ENCODE results near the gene MAPK1.
"Not testable (repeated sequence)": the region's sequence is repeated elsewhere in the genome, so short reads cannot be mapped to it uniquely, and the experiment has no call there.

MAPK1 gene

DNA sequence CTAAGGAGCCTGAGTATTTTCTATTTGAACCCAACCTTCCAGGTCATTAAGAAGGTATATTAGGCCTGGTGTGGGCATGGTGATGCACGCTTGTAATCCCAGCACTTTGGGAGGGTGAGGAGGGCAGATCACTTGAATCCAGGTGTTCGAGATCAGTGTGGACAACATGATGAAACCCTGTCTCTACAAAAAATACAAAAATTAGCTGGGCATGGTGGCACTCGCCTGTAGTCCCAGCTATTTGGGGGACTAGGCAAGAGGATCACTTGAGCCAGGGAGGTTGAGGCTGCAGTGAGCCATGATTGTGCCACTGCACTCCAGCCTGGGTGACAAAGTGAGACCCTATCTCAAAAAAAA lies 50.0 kb downstream of the MAPK1 start:
- DNase-seq: not testable (repeated sequence)

DNA sequence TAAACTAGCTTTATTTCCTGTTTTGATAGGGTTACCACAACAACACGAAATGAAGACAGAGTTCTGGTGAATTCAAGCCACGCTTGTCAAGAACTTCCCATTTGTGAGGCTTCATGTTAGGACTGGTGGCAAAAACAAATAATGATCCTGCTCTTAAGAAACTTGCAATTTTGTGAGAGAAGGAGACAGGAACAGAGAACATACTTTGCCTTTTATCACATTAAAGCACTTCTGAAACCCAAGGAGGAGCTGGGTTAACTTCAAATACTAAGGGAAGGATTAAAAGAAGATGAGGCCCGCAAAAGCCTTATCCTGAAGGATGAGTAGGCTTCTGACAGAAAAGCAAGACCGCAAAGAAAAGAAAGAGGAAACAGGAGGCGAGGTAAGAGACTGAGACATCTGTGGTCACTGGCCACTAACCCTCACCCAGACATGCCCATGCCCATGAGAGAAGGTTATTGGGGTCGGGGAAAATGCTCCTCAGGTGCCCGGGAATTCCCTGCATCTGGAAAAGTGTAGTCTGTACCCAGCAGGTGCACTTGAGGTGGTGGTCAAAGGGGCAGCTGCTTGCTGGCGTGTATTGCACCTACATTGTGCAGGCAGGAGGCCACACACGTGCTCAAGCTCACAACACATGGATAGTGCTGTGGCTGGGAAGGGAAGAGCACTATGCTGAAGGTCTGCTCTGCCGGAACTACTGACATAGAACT lies 50.5 kb downstream of the MAPK1 start:
- DNase-seq: peak; percentile 14

DNA sequence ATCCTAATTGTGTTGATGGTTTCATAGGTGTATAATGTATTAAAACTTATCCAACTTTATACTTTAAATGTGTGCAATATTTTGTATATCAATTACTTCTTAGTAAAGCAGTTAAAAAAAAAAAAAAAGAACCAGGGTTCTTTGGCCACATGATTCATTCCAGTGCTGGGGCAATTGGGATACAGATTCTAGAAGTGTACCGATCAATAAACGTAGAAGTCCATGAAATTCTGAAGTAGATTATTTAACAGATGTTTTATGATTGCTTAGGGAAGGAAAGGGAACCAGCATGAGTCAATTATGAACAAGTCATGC lies 51.0 kb downstream of the MAPK1 start:
- DNase-seq: no peak

DNA sequence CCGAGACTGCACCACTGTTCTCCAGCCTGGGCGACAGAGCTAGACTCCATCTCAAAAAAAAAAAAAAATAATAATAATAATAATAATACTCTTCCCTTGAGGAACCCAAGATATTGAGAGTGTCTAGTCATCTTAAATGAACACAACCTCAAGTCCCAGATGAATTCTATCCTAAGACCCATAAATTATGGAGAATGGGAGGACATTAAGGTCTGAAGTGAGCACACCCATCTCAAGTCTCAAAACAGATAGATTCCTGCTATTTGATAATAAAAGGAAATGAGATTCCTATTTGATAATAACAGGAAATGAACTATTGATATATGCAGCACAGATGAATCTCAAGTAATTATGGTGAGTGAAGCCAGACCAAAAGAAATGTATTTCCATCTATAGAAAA lies 51.5 kb downstream of the MAPK1 start:
- no peak for DNase-seq

DNA sequence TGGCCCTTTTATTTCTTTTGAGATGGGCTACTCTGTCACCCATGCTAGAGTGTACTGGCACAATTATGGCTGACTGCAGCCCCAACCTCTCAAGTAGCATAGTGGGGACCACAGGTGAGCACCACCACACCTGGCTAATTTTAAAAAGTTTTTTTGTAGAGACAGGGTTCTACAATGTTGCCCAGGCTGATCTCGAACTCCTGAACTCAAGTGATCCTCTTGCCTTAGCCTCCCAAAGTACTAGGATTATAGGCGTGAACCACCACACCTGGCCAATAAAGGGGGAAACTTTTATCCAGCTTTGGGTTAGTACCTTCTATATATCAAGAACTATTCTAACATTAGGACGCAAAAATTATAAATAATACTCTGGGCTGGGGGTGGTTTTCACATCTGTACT lies 52.1 kb downstream of the MAPK1 start:
- no peak for DNase-seq

DNA sequence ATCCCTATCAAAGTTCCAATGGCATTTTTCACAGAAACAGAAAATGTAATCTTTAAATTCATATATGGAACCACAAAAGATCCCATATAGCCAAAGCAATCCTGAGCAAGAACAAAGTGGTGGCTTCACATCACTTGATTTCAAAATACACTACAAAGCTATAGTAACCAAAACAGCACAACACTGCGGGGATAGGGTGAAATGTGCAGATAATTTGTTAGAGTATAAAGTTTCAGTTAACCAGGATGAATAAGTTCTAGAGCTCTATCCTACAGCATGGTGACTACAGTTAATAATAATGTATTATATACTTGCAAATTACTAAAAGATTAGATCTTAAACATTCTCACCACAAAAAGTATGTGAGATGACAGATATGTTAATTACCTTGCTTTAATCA lies 55.5 kb downstream of the MAPK1 start:
- no peak for DNase-seq

DNA sequence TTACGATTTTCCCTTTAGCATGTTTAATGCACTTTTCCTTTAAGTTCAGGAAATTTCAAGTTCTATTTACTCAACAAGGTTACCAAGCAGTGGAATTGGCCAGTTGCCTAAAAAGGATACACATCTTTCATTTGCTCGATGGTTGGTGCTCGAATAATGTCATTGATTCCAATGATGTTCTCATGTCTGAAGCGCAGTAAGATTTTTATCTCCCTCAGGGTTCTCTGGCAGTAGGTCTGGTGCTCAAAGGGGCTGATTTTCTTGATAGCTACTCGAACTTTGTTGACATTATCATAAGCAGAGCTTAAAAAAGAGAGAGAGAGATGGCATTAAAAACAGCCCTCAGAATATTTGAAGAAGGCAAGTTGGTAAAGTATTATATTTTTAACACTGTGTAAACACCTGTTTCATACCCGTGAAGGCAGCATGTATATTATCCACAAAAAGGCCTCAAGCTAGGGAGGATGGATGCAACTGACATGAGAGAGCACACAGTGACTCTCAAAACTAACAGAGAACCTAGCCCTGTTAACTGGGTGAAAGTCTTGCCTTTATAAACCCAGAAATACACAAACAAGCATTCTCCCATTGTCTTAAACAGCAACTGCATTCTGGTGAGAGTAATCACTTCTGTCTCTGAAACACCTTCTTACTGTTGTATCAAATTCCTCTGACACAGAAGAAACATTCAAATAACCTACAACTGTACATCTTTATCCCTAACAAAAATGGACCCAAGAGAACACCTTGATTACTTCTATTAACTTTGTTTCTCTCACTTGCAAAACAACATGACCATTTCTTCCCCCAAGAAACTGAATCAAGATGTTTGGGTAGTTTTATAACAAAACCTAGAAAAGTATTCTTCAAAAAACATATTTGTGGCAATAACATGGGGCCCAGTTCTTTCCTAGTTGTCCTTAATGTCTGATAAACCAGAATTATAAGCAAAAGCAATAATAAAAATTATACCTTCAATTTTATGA lies 59.6 kb downstream of the MAPK1 start:
- no peak for DNase-seq

DNA sequence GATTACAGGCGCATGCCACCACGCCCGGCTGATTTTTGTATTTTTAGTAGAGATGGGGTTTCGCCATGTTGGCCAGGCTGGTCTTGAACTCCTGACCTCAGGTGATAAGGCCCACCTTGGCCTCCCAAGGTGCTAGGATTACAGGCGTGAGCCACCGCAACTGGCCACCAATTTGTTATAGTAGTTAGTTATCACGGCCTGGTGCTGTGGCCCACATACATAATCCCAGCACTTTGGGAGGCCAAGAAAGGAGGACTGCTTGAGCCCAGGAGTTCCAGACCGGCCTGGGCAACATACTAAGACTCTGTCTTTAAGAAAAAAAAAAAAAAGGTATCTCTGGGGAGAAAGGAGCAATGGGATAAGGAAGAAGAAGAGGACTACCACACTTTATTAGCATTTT lies 62.1 kb downstream of the MAPK1 start:
- not testable (repeated sequence) for DNase-seq

DNA sequence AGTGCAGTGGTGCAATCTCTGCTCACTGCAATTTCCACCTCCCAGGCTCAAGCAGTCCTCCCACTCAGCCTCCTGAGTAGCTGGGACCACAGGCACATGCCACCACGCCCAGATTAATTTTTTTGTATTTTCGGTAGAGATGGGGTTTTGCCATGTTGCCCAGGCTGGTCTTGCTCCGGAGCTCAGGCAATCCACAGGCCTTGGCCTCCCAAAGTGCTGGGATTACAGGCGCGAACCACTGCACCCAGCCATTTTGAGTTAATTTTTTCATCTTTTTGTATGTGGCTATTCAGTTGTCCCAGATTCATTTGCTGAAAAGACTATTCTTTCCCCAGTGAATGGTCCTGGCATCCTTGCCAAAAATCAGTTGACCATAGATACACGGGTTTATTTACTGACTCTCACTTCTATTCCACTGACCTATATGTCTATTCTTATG lies 63.6 kb downstream of the MAPK1 start:
- no peak for DNase-seq

DNA sequence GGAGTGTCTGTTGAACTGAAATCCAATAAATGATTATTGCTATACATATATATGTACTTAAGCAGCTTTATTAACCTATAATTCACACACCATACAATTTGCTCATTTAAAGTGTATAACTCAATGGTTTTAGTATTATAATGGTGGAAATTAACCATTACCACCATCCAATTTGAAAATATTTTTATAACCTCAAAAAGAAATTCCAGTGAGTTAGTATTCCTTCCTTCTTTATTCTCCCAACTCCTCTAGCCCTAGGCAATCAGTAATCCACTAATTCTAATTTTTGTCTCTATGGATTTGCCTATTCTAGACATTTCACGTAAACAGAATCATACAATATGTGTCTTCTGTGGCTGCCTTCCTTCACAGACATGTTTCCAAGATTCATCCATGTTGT lies 64.8 kb downstream of the MAPK1 start:
- DNase-seq: no peak

DNA sequence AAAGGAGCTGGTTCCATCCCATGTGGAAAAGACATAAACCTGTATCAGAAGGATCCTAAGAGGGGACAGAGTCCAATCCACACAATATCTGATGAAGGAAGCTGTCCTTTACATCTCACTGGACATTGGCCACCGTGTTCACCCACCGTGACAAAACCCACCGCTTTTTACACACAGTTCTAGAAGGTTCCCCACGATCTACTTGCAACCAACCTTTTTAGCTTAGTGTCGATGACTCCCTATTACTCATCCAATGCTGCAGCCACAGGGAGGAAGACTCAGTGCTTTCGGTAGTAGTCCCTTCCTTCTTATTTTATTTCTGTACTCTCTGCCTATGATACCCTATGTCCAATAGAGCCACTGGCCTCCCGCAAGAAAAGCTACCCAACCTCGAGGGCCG lies 65.4 kb downstream of the MAPK1 start:
- no peak for DNase-seq

DNA sequence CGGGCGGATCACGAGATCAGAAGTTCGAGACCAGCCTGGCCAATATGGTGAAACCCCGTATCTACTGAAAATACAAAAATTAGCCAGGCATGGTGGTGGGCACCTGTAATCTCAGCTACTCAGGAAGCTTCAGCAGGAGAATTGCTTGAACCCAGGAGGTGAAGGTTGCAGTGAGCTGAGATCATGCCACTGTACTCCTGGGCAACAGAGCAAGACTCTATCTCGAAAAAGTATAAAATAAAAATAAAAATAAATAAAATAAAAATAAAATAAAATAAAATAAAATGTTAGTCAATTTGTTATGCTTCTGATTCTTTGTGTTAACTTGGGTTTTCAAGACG lies 66.2 kb downstream of the MAPK1 start:
- DNase-seq: not testable (repeated sequence)

DNA sequence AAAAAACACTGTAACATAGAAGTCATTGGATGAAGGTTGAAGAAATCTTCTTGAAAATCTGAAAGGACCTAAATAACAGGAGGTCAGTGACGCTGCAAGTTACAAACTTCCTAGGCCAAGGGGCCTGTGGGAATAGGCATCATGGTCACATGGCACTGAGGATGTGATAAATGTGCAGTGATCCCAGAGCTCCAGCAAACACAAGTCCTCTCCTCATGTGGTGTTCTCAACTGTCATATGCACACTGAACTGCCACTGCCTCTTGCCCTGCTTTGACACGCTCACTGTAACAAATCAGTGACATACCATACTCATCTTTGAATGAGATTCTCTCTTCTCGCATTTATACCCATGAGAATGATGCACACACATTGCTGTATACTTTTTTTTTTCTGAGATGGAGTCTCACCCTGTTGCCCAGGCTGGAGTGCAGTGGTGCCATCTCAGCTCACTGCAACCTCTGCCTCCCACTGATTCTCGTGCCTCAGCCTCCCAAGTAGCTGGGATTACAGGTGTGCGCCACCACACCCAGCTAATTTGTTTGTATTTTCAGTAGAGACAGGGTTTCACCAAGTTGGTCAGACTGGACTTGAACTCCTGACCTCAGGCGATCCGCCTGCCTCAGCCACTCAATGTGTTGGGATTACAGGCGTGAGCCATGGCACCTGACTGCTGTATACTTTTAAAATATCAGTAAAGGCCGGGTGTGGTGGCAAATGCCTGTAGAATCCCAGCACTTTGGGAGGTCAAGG lies 66.7 kb downstream of the MAPK1 start:
- DNase-seq: no peak

DNA sequence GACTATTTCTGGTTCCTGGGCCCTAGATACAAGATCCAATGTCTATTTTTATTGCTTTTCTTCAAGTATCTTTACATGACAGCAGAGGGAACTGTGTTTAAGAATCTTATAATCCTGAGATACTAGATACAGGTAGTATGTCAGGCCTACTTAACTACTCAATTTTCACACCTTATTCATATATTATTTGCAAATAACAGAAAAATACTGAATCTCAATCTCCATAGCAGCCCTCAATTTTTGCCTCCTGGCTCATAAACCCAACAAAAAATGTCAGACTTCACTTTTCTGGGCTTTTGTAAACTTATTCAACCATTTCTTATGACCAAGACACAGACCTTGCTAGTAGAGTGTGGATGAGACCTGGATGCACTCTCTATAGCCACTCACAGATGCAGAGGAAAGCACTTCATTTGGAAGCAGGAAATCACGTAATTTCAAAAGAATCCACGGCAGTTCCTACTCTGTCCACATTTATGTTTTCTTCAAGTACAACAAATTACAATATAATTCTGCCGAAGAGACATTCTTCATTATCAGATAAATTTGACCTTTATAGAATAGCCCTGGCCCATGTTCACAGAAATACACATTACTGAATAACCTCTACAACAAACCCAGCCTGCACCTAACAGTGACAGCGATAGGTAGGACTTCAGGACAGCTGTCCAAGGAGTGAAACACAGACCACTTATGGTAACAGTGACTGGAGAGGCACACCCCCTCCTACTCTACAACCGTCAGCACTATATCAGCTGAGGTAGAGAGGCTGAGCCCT lies 69.8 kb downstream of the MAPK1 start:
- no peak for DNase-seq

DNA sequence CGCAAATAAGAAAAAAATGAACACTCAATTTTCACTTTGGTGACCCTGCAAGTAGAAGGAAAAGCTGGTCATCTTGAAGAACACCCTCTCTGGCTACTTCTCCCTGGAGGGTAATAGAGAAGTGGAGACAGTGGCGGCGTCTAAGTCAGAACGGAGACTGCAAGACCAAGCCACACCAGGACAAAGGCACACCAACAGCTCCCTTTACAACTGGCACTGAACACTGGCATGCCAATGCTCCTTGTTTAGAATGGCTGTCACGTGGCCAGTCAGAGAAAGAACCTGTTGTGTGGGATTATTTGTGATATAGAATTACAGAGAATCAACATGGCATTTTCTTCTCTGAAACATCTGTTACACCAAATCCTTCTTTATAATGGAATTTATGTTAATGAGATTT lies 70.6 kb downstream of the MAPK1 start:
- no peak for DNase-seq

DNA sequence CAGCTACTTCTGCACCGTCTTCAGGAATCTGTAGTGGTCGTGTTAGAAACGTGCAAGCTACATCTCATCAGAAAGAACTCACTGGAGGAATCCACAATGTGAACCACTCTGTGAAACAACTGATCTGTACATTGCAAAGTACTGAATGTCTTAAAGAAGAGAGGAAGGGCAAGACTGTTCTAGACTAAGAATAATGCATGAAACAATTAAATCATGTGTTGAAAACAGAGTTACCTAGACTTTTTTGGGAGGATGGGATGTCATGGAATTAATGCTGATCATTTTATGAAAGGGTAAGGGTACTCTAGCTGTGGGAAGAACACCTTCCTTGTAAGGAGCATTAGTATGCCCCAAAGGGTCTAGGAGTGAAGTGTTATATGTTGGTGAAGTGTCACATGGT lies 71.2 kb downstream of the MAPK1 start:
- DNase-seq: no peak

DNA sequence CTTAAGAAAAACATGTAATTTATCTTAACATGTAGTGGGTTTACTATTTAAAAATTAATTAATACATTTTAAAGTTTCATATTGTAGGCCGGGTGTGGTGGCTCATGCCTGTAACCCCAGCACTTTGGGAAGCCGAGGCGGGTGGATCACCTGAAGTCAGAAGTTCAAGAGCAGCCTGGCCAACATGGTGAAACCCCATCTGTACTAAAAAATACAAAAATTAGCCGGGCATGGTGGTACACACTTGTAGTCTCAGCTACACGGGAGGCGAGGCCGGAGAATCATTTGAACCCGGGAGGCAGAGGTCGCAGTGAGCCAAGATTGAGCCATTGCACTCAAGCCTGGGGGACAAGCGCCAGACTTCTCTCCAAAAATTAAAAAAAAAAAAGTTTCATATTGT lies 73.7 kb downstream of the MAPK1 start:
- DNase-seq: not testable (repeated sequence)

DNA sequence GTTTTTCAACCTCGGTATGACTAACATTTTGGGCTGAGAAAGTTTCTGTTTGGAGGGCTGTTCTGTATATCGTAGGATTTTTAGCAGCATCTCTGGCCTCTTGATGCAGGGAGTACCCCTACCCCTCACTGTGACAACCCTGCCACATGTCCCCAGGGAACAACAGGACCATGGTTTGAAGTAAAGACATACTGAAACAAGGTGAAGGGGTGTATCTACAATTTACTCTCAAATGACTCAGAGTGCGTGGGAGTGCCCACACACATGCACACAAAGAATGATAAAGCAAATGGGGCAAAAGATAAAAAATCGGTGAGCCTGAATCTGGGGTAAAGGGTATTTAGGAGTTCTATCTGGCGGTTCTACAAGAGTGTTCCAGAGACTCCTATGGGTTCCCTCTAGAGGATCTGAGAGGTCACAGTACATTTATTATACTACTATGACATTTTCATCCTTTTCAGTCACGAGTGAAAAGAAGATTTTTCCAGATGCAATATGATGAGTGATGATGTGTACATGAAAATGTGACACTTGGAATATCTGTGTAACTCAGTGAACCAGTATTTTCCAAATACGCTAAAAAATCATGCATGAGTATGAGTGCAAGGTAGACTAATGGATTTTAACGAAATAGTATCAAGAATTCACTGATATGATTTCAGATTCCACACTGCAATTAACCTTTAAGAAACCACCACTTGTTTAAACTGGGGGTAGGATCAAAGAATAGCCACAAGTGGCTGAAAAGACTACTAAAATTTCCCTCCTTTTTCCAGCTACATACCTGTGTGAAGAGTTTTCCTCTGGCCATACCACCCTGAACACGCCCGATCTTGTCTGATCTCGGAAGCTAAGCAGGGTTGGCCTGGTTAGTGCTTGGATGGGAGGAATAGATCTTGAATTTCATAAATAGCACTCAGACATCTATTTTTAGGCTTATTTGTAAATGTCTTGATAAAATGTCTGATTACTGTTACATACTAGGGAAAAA lies 75.5 kb downstream of the MAPK1 start:
- no peak for DNase-seq

DNA sequence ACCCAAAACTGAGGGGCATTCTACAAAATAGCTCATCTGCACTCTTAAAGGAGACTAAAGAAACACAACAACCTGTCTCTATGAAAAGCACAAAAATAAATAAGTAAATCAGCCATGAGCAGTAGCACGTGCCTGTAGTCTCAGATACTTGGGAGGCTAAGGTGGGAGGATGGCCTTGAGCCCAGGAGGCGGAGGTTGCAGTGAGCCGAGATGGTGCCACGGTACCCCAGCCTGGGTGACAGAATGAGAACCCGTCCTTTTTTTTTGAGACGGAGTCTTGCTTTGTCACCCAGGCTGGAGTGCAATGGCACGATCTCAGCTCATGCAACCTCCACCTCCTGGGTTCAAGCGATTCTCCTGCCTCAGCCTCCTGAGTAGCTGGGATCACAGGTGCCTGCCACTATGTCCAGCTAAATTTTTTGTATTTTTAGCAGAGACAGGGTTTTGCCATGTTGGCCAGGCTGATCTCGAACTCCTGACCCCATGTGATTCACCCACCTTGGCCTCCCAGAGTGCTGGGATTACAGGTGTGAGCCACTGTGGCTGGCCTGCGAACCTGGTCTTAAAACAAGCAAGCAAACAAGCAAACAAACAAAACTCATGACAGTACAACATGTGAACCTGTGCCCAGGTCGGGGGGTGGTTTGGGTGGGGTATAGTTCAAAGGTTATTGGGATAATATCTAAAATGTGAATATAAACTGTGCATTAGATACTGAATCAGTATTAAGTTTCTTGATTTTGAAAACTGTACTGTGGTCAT lies 76.4 kb downstream of the MAPK1 start:
- not testable (repeated sequence) for DNase-seq

DNA sequence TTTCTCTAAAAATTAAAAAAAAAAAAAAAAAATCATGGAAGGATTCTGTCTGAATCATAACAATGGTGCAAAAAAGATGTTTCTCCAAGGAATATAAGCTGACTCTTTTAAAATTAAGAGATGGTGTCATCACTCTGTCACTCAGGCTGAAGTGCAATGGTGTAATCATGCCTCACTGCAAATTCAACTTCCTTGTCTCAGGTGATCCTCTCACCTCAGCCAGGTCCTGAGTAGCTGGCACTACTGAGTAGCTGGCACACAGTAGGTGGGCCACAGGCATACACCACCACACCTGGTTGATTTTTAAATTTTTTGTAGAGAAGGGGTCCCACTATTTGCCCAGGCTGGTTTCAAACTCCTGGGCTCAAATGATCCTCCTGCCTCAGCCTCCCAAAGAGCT lies 77.1 kb downstream of the MAPK1 start:
- DNase-seq: no peak

DNA sequence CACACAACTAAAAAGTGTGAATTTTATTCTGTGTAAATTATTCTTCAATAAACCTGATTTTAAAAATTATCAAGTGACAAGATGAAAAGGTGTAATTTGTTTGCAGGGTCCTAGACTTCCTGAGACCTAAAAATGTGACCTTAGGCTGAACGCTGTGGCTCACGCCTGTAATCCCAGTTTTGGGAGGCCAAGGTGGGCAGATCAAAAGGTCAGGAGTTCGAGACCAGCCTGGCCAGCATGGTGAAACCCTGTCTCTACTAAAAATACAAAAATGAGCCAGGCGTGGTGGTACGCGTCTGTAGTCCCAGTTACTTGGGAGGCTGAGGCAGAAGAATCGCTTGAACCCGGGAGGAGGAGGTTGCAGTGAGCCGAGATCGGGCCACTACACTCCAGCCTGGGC lies 79.9 kb downstream of the MAPK1 start:
- DNase-seq: not testable (repeated sequence)

Measured in NCI-H2081 treated with DMSO at 0.1 percent for 48 hours (cell line).